SK-N-SH (cell line): ENCODE measurements around the gene SPRYD3. TPM values are rescaled to one million over a fixed set of nuclear protein-coding genes. Genes with fewer than 3 reads are reported as not detected.
A peak's percentile ranks its signal among the peaks of the same experiment; 100 is the strongest.

ENCODE experiments used
- CTCF ChIA-PET: fragments of 300-600, 350-600 bp; formaldehyde crosslinking; extraction: SDS; loops from one replicate; lab custom pipeline; 2021; lab: Yijun Ruan, JAX
- POLR2A ChIA-PET: fragments of 350-600 bp; sonication (Branson Sonifier 250); formaldehyde crosslinking; extraction: SDS; loops from one replicate; lab custom pipeline; 2020; ENCODE audit warnings: antibody characterized with exemption, inconsistent platforms; lab: Yijun Ruan, JAX
- DNase-seq: peaks from one replicate; pipeline ENCODE4 v3.0.0; 2012
- H2AFZ ChIP-seq: fragments of 200-600 bp; sonication (generic); 2 replicates; pipeline ENCODE4 v1.8.1; 2016; ENCODE audit warnings: antibody characterized with exemption, mild to moderate bottlenecking, low read depth
- H3F3A ChIP-seq: fragments of 200-600 bp; sonication (generic); replicated peaks from 2 replicates; pipeline ENCODE3; 2016; ENCODE audit warnings: antibody characterized with exemption, mild to moderate bottlenecking; ENCODE audit not compliant: insufficient read depth
- H3K27ac ChIP-seq, 2 experiments: fragments of 200-500 bp in 1 of 2; fragments of 200-600 bp in 1 of 2; sonication (Bioruptor generic) in 1 of 2; sonication (generic), shearing (Covaris generic) in 1 of 2; 2 replicates each; pipeline versions ENCODE4 v1.5.1 to v1.6.1; 2014 to 2016; ENCODE audit warnings: low read depth in 2 of 2, inconsistent platforms in 1 of 2, low read length in 1 of 2, mild to moderate bottlenecking in 1 of 2, mixed read lengths in 1 of 2
- H3K27me3 ChIP-seq: fragments of 200-600 bp; sonication (generic), shearing (Covaris generic); 2 replicates; pipeline ENCODE4 v1.6.1; 2016; ENCODE audit warnings: mixed run types; ENCODE audit not compliant: insufficient read depth
- H3K36me3 ChIP-seq, 2 experiments: fragments of 200-500 bp in 1 of 2; fragments of 200-600 bp in 1 of 2; sonication (Bioruptor generic) in 1 of 2; sonication (generic) in 1 of 2; replicated peaks in 1 of 2; 2 replicates each; pipeline versions ENCODE3 to v1.5.1; 2014 to 2016; ENCODE audit warnings: low read length in 1 of 2, mild to moderate bottlenecking in 1 of 2; ENCODE audit not compliant: insufficient read depth in 2 of 2, control insufficient read depth in 1 of 2
- H3K4me1 ChIP-seq, 2 experiments: fragments of 200-500 bp in 1 of 2; fragments of 200-600 bp in 1 of 2; sonication (Bioruptor generic) in 1 of 2; sonication (generic), shearing (Covaris generic) in 1 of 2; 2 replicates each; pipeline versions ENCODE4 v1.5.1 to v1.6.1; 2014 to 2016; ENCODE audit warnings: low read depth in 1 of 2, low read length in 1 of 2, mixed run types in 1 of 2; ENCODE audit not compliant: insufficient read depth in 2 of 2, control insufficient read depth in 1 of 2
- H3K4me2 ChIP-seq: fragments of 200-600 bp; sonication (generic), shearing (Covaris generic); 2 replicates; pipeline ENCODE4 v1.6.1; 2017; ENCODE audit warnings: mixed run types
- H3K4me3 ChIP-seq, 2 experiments: fragments of 200-500 bp in 1 of 2; fragments of 200-600 bp in 1 of 2; sonication (Bioruptor generic) in 1 of 2; sonication (generic), shearing (Covaris generic) in 1 of 2; 2 replicates each; pipeline versions ENCODE4 v1.5.1 to v1.8.1; 2014 to 2016; ENCODE audit warnings: low read depth in 2 of 2, inconsistent platforms in 1 of 2, low read length in 1 of 2, mild to moderate bottlenecking in 1 of 2, mixed read lengths in 1 of 2, moderate library complexity in 1 of 2
- H3K79me2 ChIP-seq: fragments of 200-600 bp; sonication (generic); 2 replicates; pipeline ENCODE4 v1.8.1; 2017; ENCODE audit warnings: mild to moderate bottlenecking; ENCODE audit not compliant: insufficient read depth
- H3K9ac ChIP-seq: fragments of 200-600 bp; sonication (generic); 2 replicates; pipeline ENCODE4 v1.6.1; 2017; ENCODE audit warnings: mixed run types
- H3K9me2 ChIP-seq: fragments of 200-600 bp; sonication (generic); 2 replicates; pipeline ENCODE4 v1.6.1; 2017; ENCODE audit warnings: mixed run types
- H3K9me3 ChIP-seq: fragments of 200-600 bp; sonication (generic); 2 replicates; pipeline ENCODE4 v1.6.1; 2017; ENCODE audit warnings: mixed run types, mild to moderate bottlenecking, moderate library complexity
- H4K20me1 ChIP-seq: fragments of 200-600 bp; sonication (generic); 2 replicates; pipeline ENCODE4 v1.6.1; 2017; ENCODE audit warnings: mild to moderate bottlenecking, mixed run types; ENCODE audit not compliant: insufficient read depth
- CHD2 ChIP-seq: fragments of 150-350 bp; IDR thresholded peaks from 2 replicates; pipeline ENCODE4 v1.6.1; 2018; ENCODE audit warnings: low read length; ENCODE audit not compliant: partially characterized antibody
- CTCF ChIP-seq: fragments of 200-600 bp; sonication (generic); IDR thresholded peaks from 2 replicates; pipeline ENCODE4 v1.6.1; 2017; ENCODE audit warnings: antibody characterized with exemption, mild to moderate bottlenecking, moderate library complexity
- ELF1 ChIP-seq: IDR thresholded peaks from 2 replicates; pipeline ENCODE4 v1.4.0; 2012
- EZH2phosphoT487 ChIP-seq: fragments of 200-600 bp; sonication (generic); IDR thresholded peaks from 2 replicates; pipeline ENCODE4 v1.6.1; 2017; ENCODE audit warnings: low read depth, mixed run types, mild to moderate bottlenecking, antibody characterized with exemption, moderate library complexity, borderline replicate concordance
- FOSL2 ChIP-seq: IDR thresholded peaks from 2 replicates; pipeline ENCODE4 v1.4.0; 2012; ENCODE audit warnings: low read depth, mild to moderate bottlenecking, moderate library complexity, borderline replicate concordance
- FOXJ3 ChIP-seq: sonication (generic); formaldehyde crosslinking; IDR thresholded peaks from 2 replicates; pipeline ENCODE4 v1.5.1; 2020; ENCODE audit warnings: mild to moderate bottlenecking, missing genetic modification reagents
- GABPA ChIP-seq: IDR thresholded peaks from 2 replicates; pipeline ENCODE4 v1.4.0; 2012; ENCODE audit warnings: low read depth, mild to moderate bottlenecking
- GATA2 ChIP-seq: sonication (generic); formaldehyde crosslinking; IDR thresholded peaks from 2 replicates; pipeline ENCODE4 v1.5.0; 2020; ENCODE audit warnings: mild to moderate bottlenecking, missing genetic modification reagents
- JUND ChIP-seq: IDR thresholded peaks from 2 replicates; pipeline ENCODE4 v1.4.0; 2012
- MAX ChIP-seq: IDR thresholded peaks from 2 replicates; pipeline ENCODE4 v1.4.0; 2012; ENCODE audit warnings: low read depth
- MEF2A ChIP-seq: IDR thresholded peaks from 2 replicates; pipeline ENCODE4 v1.4.0; 2012; ENCODE audit warnings: low read depth, borderline replicate concordance
- MXI1 ChIP-seq: IDR thresholded peaks from 2 replicates; pipeline ENCODE4 v1.6.1; 2012; ENCODE audit warnings: mild to moderate bottlenecking, low read depth, low read length, improper control_type of control experiment
- NFIC ChIP-seq: IDR thresholded peaks from 2 replicates; pipeline ENCODE4 v1.4.0; 2012; ENCODE audit warnings: borderline replicate concordance
- POLR2AphosphoS5 ChIP-seq: IDR thresholded peaks from 2 replicates; pipeline ENCODE4 v1.6.1; 2012; ENCODE audit warnings: low read depth, low read length
- RAD21 ChIP-seq: IDR thresholded peaks from 2 replicates; pipeline ENCODE4 v1.6.1; 2012; ENCODE audit warnings: mild to moderate bottlenecking, low read length
- RCOR1 ChIP-seq: fragments of 150-350 bp; IDR thresholded peaks from 2 replicates; pipeline ENCODE4 v1.6.1; 2017; ENCODE audit warnings: antibody characterized with exemption, low read length
- REST ChIP-seq: IDR thresholded peaks from 2 replicates; pipeline ENCODE4 v1.6.1; 2012; ENCODE audit warnings: mild to moderate bottlenecking, low read depth, low read length, moderate library complexity
- RFX5 ChIP-seq: IDR thresholded peaks from 2 replicates; pipeline ENCODE4 v1.6.1; 2012; ENCODE audit warnings: mild to moderate bottlenecking, improper control_type of control experiment, low read length
- RXRA ChIP-seq: IDR thresholded peaks from 2 replicates; pipeline ENCODE4 v1.4.0; 2012; ENCODE audit warnings: low read depth, mild to moderate bottlenecking, borderline replicate concordance
- SMC3 ChIP-seq: IDR thresholded peaks from 2 replicates; pipeline ENCODE4 v1.6.1; 2012; ENCODE audit warnings: low read depth, low read length, improper control_type of control experiment
- TAF1 ChIP-seq: IDR thresholded peaks from 2 replicates; pipeline ENCODE4 v1.6.1; 2012; ENCODE audit warnings: low read depth, mild to moderate bottlenecking, low read length, moderate library complexity, borderline replicate concordance
- TCF12 ChIP-seq: IDR thresholded peaks from 2 replicates; pipeline ENCODE4 v1.4.0; 2012
- TEAD4 ChIP-seq: IDR thresholded peaks from 2 replicates; pipeline ENCODE4 v1.4.0; 2012; ENCODE audit warnings: mild to moderate bottlenecking, borderline replicate concordance; ENCODE audit not compliant: insufficient read depth
- USF1 ChIP-seq: IDR thresholded peaks from 2 replicates; pipeline ENCODE4 v1.4.0; 2012; ENCODE audit warnings: low read depth, borderline replicate concordance
- ZBTB33 ChIP-seq: IDR thresholded peaks from 2 replicates; pipeline ENCODE4 v1.4.0; 2012; ENCODE audit warnings: low read depth, borderline replicate concordance
- WGBS: methylation state at CpG from one replicate; pipeline ENCODE4 v1.1.6; 2017; ENCODE audit warnings: low lambda C conversion rate; 5-methylcytosine and 5-hydroxymethylcytosine counted together
- polyA plus RNA-seq, 3 experiments: library from polyadenylated mRNA; depleted of rRNA; stranded (reverse); fragments of >200 nt; gene quantifications; 2 replicates each; pipeline ENCODE4 v1.2.3, GENCODE V29; 2012

Gene SPRYD3
- polyA plus RNA-seq, 1 of the 3 experiments (the other 2 are of a cell fraction): 20.3 TPM

- Histone ChIP-seq H2AFZ (no peak overlapping the region), H3K27me3 (no peaks in the 10 kb centered on the region), H4K20me1 (no peaks in the 10 kb centered on the region), H3F3A (peaks cover 29% of the 10 kb centered on the region), H3K79me2 (peaks cover 37% of the 10 kb centered on the region), H3K9me2 (no peaks in the 10 kb centered on the region), H3K4me2 (peak overlapping the region; percentile 99), H3K4me1 (peaks cover 39 to 77% of the 10 kb centered on the region in 2 experiments), H3K4me3 (peak overlapping the region; percentile 50 to 75), H3K27ac (peak overlapping the region; percentile 95 to 98), H3K9me3 (no peaks in the 10 kb centered on the region), H3K36me3 (peaks cover 0 to 4% of the 10 kb centered on the region in 2 experiments), H3K9ac (peak overlapping the region; percentile 76)
- POLR2A ChIA-PET: interaction anchor here (1.9 kb wide), 1 partner anchor 12 kb away, joined by 6 read pairs; no protein-coding TSS in a partner anchor
- CTCF ChIA-PET: interaction anchor here (0.6 to 13.8 kb wide), 18 partner anchors 8 to 698 kb away, joined by 3 to 182 read pairs (median 5); partner anchors contain the start of genes ATP5MC2 and IGFBP6
- DNase-seq: peak; percentile 52
- WGBS: 7% methylated on average over 5 of the region's 6 CpGs
- TF ChIP-seq ZBTB33 (no peak), RAD21 (no peak), RFX5 (no peak), GATA2 (no peak), MXI1 (0 out of 2 replicates have a peak, but pooled peaks have one; percentile 6), MEF2A (no peak), FOSL2 (no peak), RCOR1 (no peak), ELF1 (peak; percentile 10; the same call in 1 of the 2 replicates), CHD2 (peak; percentile 14), RXRA (no peak), NFIC (peak; percentile 94), CTCF (no peak), TEAD4 (no peak; the same call in 1 of the 2 replicates), REST (peak; percentile 87), FOXJ3 (no peak), TAF1 (no peak), GABPA (0 out of 2 replicates have a peak, but pooled peaks have one; percentile 20), MAX (no peak), TCF12 (peak; percentile 65), USF1 (no peak), SMC3 (no peak), POLR2AphosphoS5 (0 out of 2 replicates have a peak, but pooled peaks have one; percentile 28), JUND (no peak), EZH2phosphoT487 (no peak)
These were observed 30.3 kb downstream of the SPRYD3 start for GRCh38 chr12:53048780-53049401.
